GM12801 (cell line): ENCODE results near the gene PLD1.

Source experiments
- TF ChIP-seq, protein P1 (sequence below): IDR thresholded peaks from one replicate; pipeline ENCODE4 v1.5.1; 2011; ENCODE audit warnings: control low read depth; ENCODE audit not compliant: insufficient read length; ENCODE audit errors: extremely low read depth

PLD1 gene

GRCh38 chr3:171760477-171760876 is 49.8 kb downstream of the PLD1 start:
- TF ChIP-seq, protein P1, sequence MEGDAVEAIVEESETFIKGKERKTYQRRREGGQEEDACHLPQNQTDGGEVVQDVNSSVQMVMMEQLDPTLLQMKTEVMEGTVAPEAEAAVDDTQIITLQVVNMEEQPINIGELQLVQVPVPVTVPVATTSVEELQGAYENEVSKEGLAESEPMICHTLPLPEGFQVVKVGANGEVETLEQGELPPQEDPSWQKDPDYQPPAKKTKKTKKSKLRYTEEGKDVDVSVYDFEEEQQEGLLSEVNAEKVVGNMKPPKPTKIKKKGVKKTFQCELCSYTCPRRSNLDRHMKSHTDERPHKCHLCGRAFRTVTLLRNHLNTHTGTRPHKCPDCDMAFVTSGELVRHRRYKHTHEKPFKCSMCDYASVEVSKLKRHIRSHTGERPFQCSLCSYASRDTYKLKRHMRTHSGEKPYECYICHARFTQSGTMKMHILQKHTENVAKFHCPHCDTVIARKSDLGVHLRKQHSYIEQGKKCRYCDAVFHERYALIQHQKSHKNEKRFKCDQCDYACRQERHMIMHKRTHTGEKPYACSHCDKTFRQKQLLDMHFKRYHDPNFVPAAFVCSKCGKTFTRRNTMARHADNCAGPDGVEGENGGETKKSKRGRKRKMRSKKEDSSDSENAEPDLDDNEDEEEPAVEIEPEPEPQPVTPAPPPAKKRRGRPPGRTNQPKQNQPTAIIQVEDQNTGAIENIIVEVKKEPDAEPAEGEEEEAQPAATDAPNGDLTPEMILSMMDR = no peak

- TF ChIP-seq, protein P1 = no peak
These were observed 52.2 kb downstream of the PLD1 start for GRCh38 chr3:171758109-171758508.

DNA sequence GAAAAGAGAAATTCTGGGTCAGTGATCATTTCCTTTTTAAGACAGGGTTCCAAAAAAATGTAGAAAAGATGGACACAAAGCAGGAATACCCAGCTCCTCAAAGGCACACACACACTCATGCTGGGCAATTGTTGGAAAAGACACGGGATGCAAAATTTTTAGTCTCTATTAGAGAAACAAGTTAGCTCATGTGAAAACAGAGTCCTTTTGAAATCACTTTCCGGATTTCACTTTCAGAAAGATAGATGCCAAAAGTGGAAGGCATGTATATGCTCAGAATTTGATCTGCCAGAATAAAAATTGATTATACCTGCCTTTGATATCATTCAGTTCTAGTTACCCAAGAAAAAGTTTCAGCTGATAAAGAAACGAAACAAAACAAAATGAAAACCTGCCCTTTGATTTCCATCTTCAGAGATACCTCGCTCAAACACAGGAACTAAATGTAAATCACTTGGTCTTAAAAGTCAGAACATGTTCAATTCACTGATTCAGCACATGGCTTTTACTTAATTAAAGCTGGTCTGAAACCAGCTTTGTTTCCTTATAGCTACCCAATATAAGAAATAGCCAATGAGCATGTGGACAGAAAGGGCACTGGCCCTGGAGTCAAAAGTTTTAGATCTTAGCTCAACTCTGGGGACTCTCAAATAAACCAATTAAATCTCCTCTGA is 52.8 kb downstream of the PLD1 start:
- TF ChIP-seq, protein P1 = no peak

DNA sequence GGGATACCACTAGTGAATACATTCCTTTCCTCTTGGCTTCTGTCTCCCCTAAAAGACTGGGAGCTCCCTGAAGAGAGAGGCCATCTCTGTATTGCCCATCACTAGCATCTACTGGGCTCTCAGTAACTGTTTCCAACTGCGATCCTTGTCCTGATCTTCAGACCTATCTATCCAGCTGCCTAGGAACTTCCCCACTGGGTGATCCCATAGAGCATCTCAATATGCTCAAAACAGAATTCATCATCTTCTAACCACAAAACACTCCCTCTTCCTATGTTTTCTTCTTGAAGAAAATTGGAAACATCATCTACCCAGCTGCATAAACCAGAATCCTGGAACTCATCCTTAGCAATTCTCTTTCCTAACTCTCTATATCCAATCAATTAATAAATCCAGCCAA is 54.6 kb downstream of the PLD1 start:
- TF ChIP-seq, protein P1 = no peak

DNA sequence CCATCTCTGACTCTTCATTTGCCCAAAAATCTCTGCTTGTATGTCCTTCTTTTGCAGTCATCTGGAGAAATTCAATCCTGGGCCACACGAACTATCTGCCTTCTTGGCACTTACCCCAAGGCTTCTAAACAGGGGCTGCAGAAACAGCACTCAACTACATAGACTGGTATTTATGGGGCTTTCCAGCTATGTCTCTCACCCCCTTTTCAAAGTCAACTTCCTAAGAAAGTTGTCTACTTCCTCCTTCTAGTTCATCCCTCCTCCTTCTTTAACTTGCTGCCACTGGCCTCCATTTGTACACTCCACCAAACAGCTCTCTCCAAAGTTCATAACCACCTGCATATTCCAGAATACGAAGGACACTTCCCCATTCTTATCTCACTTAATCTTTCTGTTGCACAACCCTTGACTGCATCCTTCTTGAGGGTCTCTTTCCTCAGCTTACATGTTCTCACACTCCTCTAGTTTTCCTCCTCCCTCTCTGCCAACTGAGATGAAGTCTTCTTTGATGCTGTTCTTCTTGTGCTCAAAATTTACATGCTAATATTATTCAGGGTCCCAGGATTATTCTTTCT is 55.2 kb downstream of the PLD1 start:
- TF ChIP-seq, protein P1 = no peak

DNA sequence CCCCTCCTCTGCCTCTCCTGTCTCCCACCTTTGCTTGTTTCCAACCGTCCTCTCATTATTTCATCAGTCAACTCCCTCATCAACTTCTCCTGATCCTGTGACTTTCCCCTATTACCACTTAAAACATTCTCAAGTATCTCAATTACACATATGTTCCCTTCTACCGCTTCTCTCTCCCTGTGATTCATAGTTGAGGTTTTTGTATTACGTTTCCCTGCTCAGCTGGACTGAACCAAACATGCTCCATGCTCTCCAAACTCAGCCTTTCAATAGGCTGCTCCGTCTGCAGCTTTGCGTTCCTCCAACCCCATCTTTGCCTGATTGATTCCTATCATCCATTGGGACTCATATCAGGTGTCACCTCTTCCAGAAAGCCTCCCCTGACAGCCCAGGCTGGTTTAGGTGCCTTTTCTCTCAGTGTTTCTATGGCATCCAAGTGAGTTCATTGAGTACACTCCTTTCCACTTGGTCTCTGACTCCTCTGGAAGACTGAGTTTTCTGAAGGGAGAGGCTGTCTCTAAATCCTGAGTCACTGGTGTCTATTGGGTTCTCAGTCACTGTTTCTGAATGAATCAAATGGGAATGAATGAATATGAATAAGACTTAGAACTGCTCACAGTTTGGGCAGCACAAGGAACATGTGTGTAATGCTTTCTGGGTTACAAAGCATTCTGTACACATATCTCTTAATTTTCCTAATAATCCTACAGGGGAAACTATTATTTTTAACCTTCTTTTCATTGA is 56.4 kb downstream of the PLD1 start:
- TF ChIP-seq, protein P1 = no peak

- TF ChIP-seq, protein P1 = no peak
These were observed 57.2 kb downstream of the PLD1 start for GRCh38 chr3:171753025-171753472.
